ENCODE results near the gene TOPORS. TPM values are rescaled to one million over a fixed set of nuclear protein-coding genes. Genes with fewer than 3 reads are reported as not detected.
A peak's percentile ranks its signal among the peaks of the same experiment; 100 is the strongest.

Gene TOPORS
- total and polyA plus RNA-seq, 2 experiments from 2014 or later, result 31.8 to 35.9 TPM

GRCh38 chr9:32508728-32509127 lies 43.7 kb downstream of the TOPORS start:
- DNase-seq (ENCODE audit: low spot score) (peak; percentile 58), ATAC-seq (peak; percentile 75)
- Mint-ChIP-seq H3K27ac (no peak overlapping the region), H3K4me1 (peaks cover 12% of the 10 kb centered on the region), H3K9me3 (peaks cover 13% of the 10 kb centered on the region), H3K4me3 (no peak overlapping the region), H3K36me3 (ENCODE audit: low read depth) (peaks cover 8% of the 10 kb centered on the region; the same call in 2 of the 3 replicates), H3K27me3 (ENCODE audit: insufficient read depth, low read depth, poor library complexity) (no peaks in the 10 kb centered on the region)
- Histone ChIP-seq H3K79me2 (replicated peaks; ENCODE audit: insufficient read depth) (peaks cover 55% of the 10 kb centered on the region), H4K20me1 (replicated peaks; ENCODE audit: insufficient read depth) (no peaks in the 10 kb centered on the region; the same call in 1 of the 2 replicates), H3K9me2 (ENCODE audit: insufficient read depth) (no peaks in the 10 kb centered on the region), H3K27me3 (ENCODE audit: insufficient read depth) (no peaks in the 10 kb centered on the region), H2AFZ (no peak overlapping the region), H3F3A (replicated peaks; ENCODE audit: low read depth) (no peaks in the 10 kb centered on the region), H3K4me2 (peak overlapping the region; percentile 69), H3K36me3 (ENCODE audit: insufficient read depth) (no peaks in the 10 kb centered on the region), H3K4me1 (ENCODE audit: insufficient read depth) (peaks cover 11% of the 10 kb centered on the region), H3K4me3 (peak overlapping the region; percentile 32; the same call in 1 of the 2 replicates), H3K27ac (ENCODE audit: low read depth) (no peak overlapping the region)
- no peak for TF ChIP-seq STAT1 (IDR thresholded peaks at IDR 0.05; ENCODE audit: unreplicated experiment)
- no peak for TF ChIP-seq ZNF462 (CRISPR knock-in tag; IDR thresholded peaks at IDR 0.05)
- no peak for TF ChIP-seq REST (IDR thresholded peaks at IDR 0.05; ENCODE audit: unreplicated experiment)
- TF ChIP-seq ZNF114 (CRISPR knock-in tag; IDR thresholded peaks at IDR 0.05), result no peak
- TF ChIP-seq NANOG (IDR thresholded peaks at IDR 0.05; ENCODE audit: borderline replicate concordance), result no peak
- TF ChIP-seq ETS1 (IDR thresholded peaks at IDR 0.05), result no peak
- no peak for TF ChIP-seq CREB1 (CRISPR knock-in tag; IDR thresholded peaks at IDR 0.05; ENCODE audit: low read depth)
- no peak for TF ChIP-seq CTCF (conservative IDR thresholded peaks at IDR 0.05; ENCODE audit: low read depth in 2 of 2)
- TF ChIP-seq EZH2phosphoT487 (IDR thresholded peaks at IDR 0.05; ENCODE audit: unreplicated experiment), result no peak
- TF ChIP-seq ZNF331 (CRISPR knock-in tag; IDR thresholded peaks at IDR 0.05; ENCODE audit: low read depth), result no peak
- TF ChIP-seq JUNB (IDR thresholded peaks at IDR 0.05; ENCODE audit: unreplicated experiment), result no peak
- TF ChIP-seq EZH2 (IDR thresholded peaks at IDR 0.05; ENCODE audit: low read depth, unreplicated experiment), result no peak
- no peak for TF ChIP-seq POLR2AphosphoS5 (IDR thresholded peaks at IDR 0.05; ENCODE audit: low read depth)

Data from GM23338 (cell line).